Spleen (tissue), 11 donors: ENCODE measurements around the gene POGZ. TPM values are rescaled to one million over a fixed set of nuclear protein-coding genes. Genes with fewer than 3 reads are reported as not detected.
"Not testable (repeated sequence)": the region's sequence is repeated elsewhere in the genome, so short reads cannot be mapped to it uniquely, and the experiment has no call there.

Experiments
- DNase-seq: peaks from one replicate; pipeline ENCODE4 v3.0.0-alpha.2; 2020
- H3K27ac ChIP-seq, 8 donors: fragments of 200-600 bp; sonication (generic) in 7 of 8; 1 replicate in 4 of 8; 2 replicates in 4 of 8; pipeline versions ENCODE4 v1.5.0 to v1.8.0; 2016 to 2021; ENCODE audit warnings: inconsistent platforms in 4 of 8, mild to moderate bottlenecking in 4 of 8, moderate library complexity in 1 of 8
- H3K27me3 ChIP-seq, 7 donors: fragments of 200-600 bp; sonication (generic) in 6 of 7; replicated peaks in 1 of 7; 1 replicate in 4 of 7; 2 replicates in 3 of 7; pipeline versions ENCODE4 v1.5.0 to v1.8.0; 2016 to 2021; ENCODE audit warnings: inconsistent platforms in 3 of 7, mild to moderate bottlenecking in 1 of 7
- H3K36me3 ChIP-seq, 6 donors: fragments of 200-600 bp; sonication (generic) in 5 of 6; 1 replicate in 4 of 6; 2 replicates in 2 of 6; pipeline versions ENCODE4 v1.5.0 to v1.8.0; 2016 to 2021; ENCODE audit warnings: inconsistent platforms in 2 of 6
- H3K4me1 ChIP-seq, 6 donors: fragments of 200-600 bp; sonication (generic) in 5 of 6; 1 replicate in 3 of 6; 2 replicates in 3 of 6; pipeline versions ENCODE4 v1.5.0 to v1.8.0; 2016 to 2021; ENCODE audit warnings: inconsistent platforms in 3 of 6
- H3K4me3 ChIP-seq, 8 donors: fragments of 200-600 bp; sonication (generic) in 7 of 8; 1 replicate in 4 of 8; 2 replicates in 4 of 8; pipeline versions ENCODE4 v1.5.0 to v1.8.0; 2016 to 2021; ENCODE audit warnings: inconsistent platforms in 4 of 8, mild to moderate bottlenecking in 4 of 8, moderate library complexity in 2 of 8
- H3K9me3 ChIP-seq, 8 donors: fragments of 200-600 bp; sonication (generic) in 7 of 8; 1 replicate in 4 of 8; 2 replicates in 4 of 8; pipeline versions ENCODE4 v1.5.0 to v1.8.0; 2016 to 2021; ENCODE audit warnings: inconsistent platforms in 4 of 8
- CTCF ChIP-seq, 11 experiments: fragments of 200-600 bp in 7 of 11; fragments of 450-650 bp in 4 of 11; sonication (generic) in 4 of 11; IDR thresholded peaks in 8 of 11; conservative IDR thresholded peaks in 3 of 11; 1 replicate in 7 of 11; 2 replicates in 4 of 11; pipeline versions ENCODE4 v1.4.0 to v1.8.0; 2016 to 2021; ENCODE audit warnings: antibody characterized with exemption in 11 of 11, inconsistent platforms in 4 of 11, mild to moderate bottlenecking in 1 of 11
- POLR2A ChIP-seq, 3 donors: fragments of 450-650 bp; IDR thresholded peaks; one replicate each; pipeline ENCODE4 v1.5.1; 2017; ENCODE audit warnings: antibody characterized with exemption in 3 of 3, mild to moderate bottlenecking in 1 of 3
- POLR2AphosphoS5 ChIP-seq, 3 donors: sonication (generic); formaldehyde crosslinking; IDR thresholded peaks; one replicate each; pipeline ENCODE4 v1.5.1; 2017; ENCODE audit warnings: antibody characterized with exemption in 3 of 3
- WGBS, 5 donors: extraction: QIAGEN DNeasy Blood & Tissue Kit in 3 of 5; methylation state at CpG; one replicate each; pipeline versions ENCODE4 v1.1.5 to v1.1.7; 2013 to 2018; 5-methylcytosine and 5-hydroxymethylcytosine counted together
- intact Hi-C: fragments of 100-400 bp; cut with DNase I; formaldehyde crosslinking; loops from one replicate; pipeline ENCODE4 v1.15.0; 2023; ENCODE audit warnings: low total_unique reads
- polyA plus RNA-seq, 3 donors: library from polyadenylated mRNA; stranded (reverse); fragments of 200-250 nt; gene quantifications; one replicate each; pipeline ENCODE4 v1.2.1, GENCODE V29; 2013
- total RNA-seq, 7 donors: library from RNA; depleted of rRNA in 3 of 7; stranded (reverse); fragments of >200 nt in 3 of 7; fragmentation: NEBNext Ultra II Directional in 4 of 7; extraction: Animal tissue kit (Norgen Biotek cat#: 25700) in 4 of 7; gene quantifications; one replicate each; pipeline versions ENCODE4 v1.1.0 to v1.2.1, GENCODE V29; 2016 to 2021
- donor health status: healthy with polysubstance abuse.
- donor health status: DM: no; HTN: no; CAD: no; lungs with moderate emphysema.
- donor health status: DM: no; HTN: no; CAD: no.
- donor health status: Bipolar disorder and iron deficiency.
- donor health status: healthy.
- donor health status: DM: no; HTN: no; CAD: no.
- donor health status: DM: yes; HTN: yes; CAD: no.

The POGZ gene
- total and polyA plus RNA-seq, 10 donors: 12.9 to 133 (median 82.6) TPM

GRCh38 chr1:151443846-151444782 is 15.2 kb downstream of the POGZ start:
- DNase-seq: no peak

GRCh38 chr1:151437396-151437795 is 21.9 kb downstream of the POGZ start:
- Histone ChIP-seq H3K4me1 (peaks cover 10 to 90% (median 50%) of the 10 kb centered on the region in 6 donors), H3K36me3 (peaks cover 0 to 75% (median 16%) of the 10 kb centered on the region in 6 donors)
- H3K27me3 ChIP-seq, intact Hi-C loops, H3K4me3 ChIP-seq, DNase-seq, H3K27ac ChIP-seq, H3K9me3 ChIP-seq: not testable (repeated sequence)
- WGBS, 5 donors: 41 to 67% (median 61%) methylated on average over 8 of the region's 8 CpGs

More at GRCh38 chr1:151443846-151444782, 15.2 kb downstream of the POGZ start:
- Histone ChIP-seq H3K27me3 (no peaks in the 10 kb centered on the region), H3K36me3 (peaks cover 0 to 40% (median 10%) of the 10 kb centered on the region in 6 donors), H3K9me3 (no peaks in the 10 kb centered on the region), H3K27ac (peak overlapping the region in 4 of 8 donors; percentile 8 to 57 (median 41)), H3K4me1 (peaks cover 25 to 92% (median 55%) of the 10 kb centered on the region in 6 donors), H3K4me3 (no peak overlapping the region)
- WGBS, 5 donors: 45 to 60% (median 56%) methylated on average over 4 of the region's 4 CpGs
- TF ChIP-seq POLR2A (IDR thresholded peaks at IDR 0.05) (no peak), POLR2AphosphoS5 (IDR thresholded peaks at IDR 0.05) (no peak), CTCF (IDR thresholded peaks at IDR 0.05 in 8 of 11, conservative IDR thresholded peaks at IDR 0.05 in 3 of 11) (peak; percentile 46 to 82 (median 69))
- intact Hi-C loops: loop anchor here (10.0 kb wide), 1 partner anchor 291 kb away; no protein-coding TSS in a partner anchor

- DNase-seq: no peak
- WGBS, 5 donors: 66 to 80% (median 73%) methylated on average over 6 of the region's 6 CpGs
- H3K36me3 ChIP-seq: peaks cover 0 to 74% (median 16%) of the 10 kb centered on the region in 6 donors
- intact Hi-C loops: no loop called here
- TF ChIP-seq POLR2A (IDR thresholded peaks at IDR 0.05) (no peak), POLR2AphosphoS5 (IDR thresholded peaks at IDR 0.05) (no peak), CTCF (IDR thresholded peaks at IDR 0.05 in 8 of 11, conservative IDR thresholded peaks at IDR 0.05 in 3 of 11) (no peak)
- no peak overlapping the region for H3K27ac ChIP-seq
- H3K9me3 ChIP-seq: no peaks in the 10 kb centered on the region
- H3K4me1 ChIP-seq: peaks cover 10 to 87% (median 50%) of the 10 kb centered on the region in 6 donors
- H3K4me3 ChIP-seq: no peak overlapping the region
- no peaks in the 10 kb centered on the region for H3K27me3 ChIP-seq
Measured at GRCh38 chr1:151436985-151437384, 22.3 kb downstream of the POGZ start.

- intact Hi-C loops: no loop called here
- Histone ChIP-seq H3K27ac (no peak overlapping the region), H3K27me3 (no peaks in the 10 kb centered on the region), H3K4me1 (peaks cover 10 to 72% (median 43%) of the 10 kb centered on the region in 6 donors), H3K36me3 (peaks cover 0 to 63% (median 12%) of the 10 kb centered on the region in 6 donors), H3K9me3 (no peaks in the 10 kb centered on the region), H3K4me3 (no peak overlapping the region)
- WGBS, 5 donors: 90 to 95% (median 95%) methylated on average over 3 of the region's 3 CpGs
- DNase-seq: no peak
- TF ChIP-seq POLR2AphosphoS5 (IDR thresholded peaks at IDR 0.05) (no peak), CTCF (IDR thresholded peaks at IDR 0.05 in 8 of 11, conservative IDR thresholded peaks at IDR 0.05 in 3 of 11) (no peak)
Measured at GRCh38 chr1:151435174-151435573, 24.1 kb downstream of the POGZ start.

GRCh38 chr1:151433827-151434226 is 25.5 kb downstream of the POGZ start:
- H3K27me3 ChIP-seq, H3K27ac ChIP-seq, intact Hi-C loops, DNase-seq, H3K4me3 ChIP-seq, H3K9me3 ChIP-seq: not testable (repeated sequence)
- WGBS, 5 donors: 90 to 98% (median 95%) methylated on average over 5 of the region's 5 CpGs
- H3K4me1 ChIP-seq: peaks cover 9 to 63% (median 37%) of the 10 kb centered on the region in 6 donors
- H3K36me3 ChIP-seq: peaks cover 0 to 64% (median 23%) of the 10 kb centered on the region in 6 donors
